Uterus (tissue), 4 donors: ENCODE results near the gene EFTUD2. TPM values are rescaled to one million over a fixed set of nuclear protein-coding genes. Genes with fewer than 3 reads are reported as not detected.
"Not testable (repeated sequence)": the region's sequence is repeated elsewhere in the genome, so short reads cannot be mapped to it uniquely, and the experiment has no call there.

Experiments used
- DNase-seq, 2 donors: peaks; one replicate each; pipeline ENCODE4 v3.0.0-alpha.2; 2019 to 2020
- H3K27ac ChIP-seq, 2 donors: fragments of 200-600 bp; sonication (generic); 1 replicate in 1 of 2; 2 replicates in 1 of 2; pipeline ENCODE4 v1.5.1; 2016 to 2018
- H3K27me3 ChIP-seq, 2 donors: fragments of 200-600 bp; sonication (generic); one replicate each; pipeline ENCODE4 v1.5.1; 2018 to 2019; ENCODE audit warnings: control low read depth in 1 of 2
- H3K36me3 ChIP-seq, 2 donors: fragments of 200-600 bp; sonication (generic); one replicate each; pipeline ENCODE4 v1.5.1; 2019; ENCODE audit warnings: control low read depth in 1 of 2
- H3K4me1 ChIP-seq, 2 donors: fragments of 200-600 bp; sonication (generic); one replicate each; pipeline ENCODE4 v1.5.1; 2018 to 2019; ENCODE audit warnings: control low read depth in 1 of 2
- H3K4me3 ChIP-seq, 2 donors: fragments of 200-600 bp; sonication (generic); 1 replicate in 1 of 2; 2 replicates in 1 of 2; pipeline ENCODE4 v1.5.1; 2018 to 2019; ENCODE audit warnings: mild to moderate bottlenecking in 1 of 2
- H3K9me3 ChIP-seq, 2 donors: fragments of 200-600 bp; sonication (generic); one replicate each; pipeline ENCODE4 v1.5.1; 2019; ENCODE audit warnings: control low read depth in 1 of 2
- CTCF ChIP-seq, 4 experiments: fragments of 200-600 bp in 2 of 4; fragments of 450-650 bp in 2 of 4; sonication (generic) in 2 of 4; IDR thresholded peaks; one replicate each; pipeline ENCODE4 v1.5.1; 2016 to 2019; ENCODE audit warnings: antibody characterized with exemption in 4 of 4, mild to moderate bottlenecking in 2 of 4, moderate library complexity in 1 of 4
- POLR2A ChIP-seq, 2 donors: fragments of 450-650 bp; IDR thresholded peaks; one replicate each; pipeline ENCODE4 v1.6.1; 2016; ENCODE audit warnings: antibody characterized with exemption in 2 of 2, mild to moderate bottlenecking in 1 of 2, moderate library complexity in 1 of 2
- intact Hi-C: fragments of 100-400 bp; cut with DNase I; formaldehyde crosslinking; loops from one replicate; pipeline ENCODE4 v1.15.1; 2023; ENCODE audit warnings: low total_unique reads
- total RNA-seq, 4 donors: library from RNA; depleted of rRNA in 3 of 4; stranded (reverse); fragments of >200 nt in 3 of 4; gene quantifications; one replicate each; pipeline versions ENCODE4 v1.1.0 to v1.2.4, GENCODE V29; 2014 to 2023
- donor health status: DM: yes; HTN: yes; CAD: no.

Gene EFTUD2
- total RNA-seq, 4 donors from 2014 or later, result 12.4 to 129 (median 64.7) TPM

GRCh38 chr17:44820631-44821212 is 78.5 kb downstream of the EFTUD2 start:
- TF ChIP-seq CTCF (IDR thresholded peaks at IDR 0.05) (no peak), POLR2A (IDR thresholded peaks at IDR 0.05) (no peak)
- Histone ChIP-seq H3K36me3 (no peaks in the 10 kb centered on the region), H3K27ac (peak overlapping the region; percentile 67 to 98), H3K4me3 (no peak overlapping the region), H3K27me3 (no peaks in the 10 kb centered on the region), H3K4me1 (no peaks in the 10 kb centered on the region), H3K9me3 (no peaks in the 10 kb centered on the region)
- peak in 1 of 2 donors; percentile 44 for DNase-seq
- intact Hi-C loops, result no loop called here

- H3K9me3 ChIP-seq, H3K4me1 ChIP-seq, H3K4me3 ChIP-seq, intact Hi-C loops, H3K27me3 ChIP-seq, H3K36me3 ChIP-seq: not testable (repeated sequence)
- DNase-seq, result peak in 1 of 2 donors; percentile 11
- peak overlapping the region; percentile 52 to 98 for H3K27ac ChIP-seq
Observed at GRCh38 chr17:44818508-44818907, 80.7 kb downstream of the EFTUD2 start.

- H3K27ac ChIP-seq, result peak overlapping the region; percentile 71 to 98
- no peaks in the 10 kb centered on the region for H3K9me3 ChIP-seq
- no peaks in the 10 kb centered on the region for H3K27me3 ChIP-seq
- H3K36me3 ChIP-seq, result no peaks in the 10 kb centered on the region
- no peak overlapping the region for H3K4me3 ChIP-seq
- TF ChIP-seq CTCF (IDR thresholded peaks at IDR 0.05), result no peak
- TF ChIP-seq POLR2A (IDR thresholded peaks at IDR 0.05), result no peak
- DNase-seq, result no peak
- intact Hi-C loops, result no loop called here
- H3K4me1 ChIP-seq, result peaks cover 0 to 7% of the 10 kb centered on the region in 2 donors
Observed at GRCh38 chr17:44812263-44812662, 87.0 kb downstream of the EFTUD2 start.

GRCh38 chr17:44808656-44809388 is 90.4 kb downstream of the EFTUD2 start:
- DNase-seq, H3K27me3 ChIP-seq, intact Hi-C loops, H3K36me3 ChIP-seq, H3K9me3 ChIP-seq, H3K4me3 ChIP-seq: not testable (repeated sequence)
- H3K4me1 ChIP-seq, result peaks cover 0 to 15% of the 10 kb centered on the region in 2 donors
- peak overlapping the region; percentile 53 to 98 for H3K27ac ChIP-seq

- no peak for DNase-seq
- intact Hi-C loops, result no loop called here
- no peaks in the 10 kb centered on the region for H3K36me3 ChIP-seq
- H3K4me1 ChIP-seq, result peaks cover 0 to 15% of the 10 kb centered on the region in 2 donors
- no peak for TF ChIP-seq CTCF (IDR thresholded peaks at IDR 0.05)
- TF ChIP-seq POLR2A (IDR thresholded peaks at IDR 0.05), result no peak
- H3K27ac ChIP-seq, result peak overlapping the region; percentile 53 to 98
- H3K4me3 ChIP-seq, result no peak overlapping the region
- H3K27me3 ChIP-seq, result no peaks in the 10 kb centered on the region
- no peaks in the 10 kb centered on the region for H3K9me3 ChIP-seq
Observed at GRCh38 chr17:44808156-44808555, 91.1 kb downstream of the EFTUD2 start.

GRCh38 chr17:44807817-44808155 is 91.5 kb downstream of the EFTUD2 start:
- Histone ChIP-seq H3K27ac (peak overlapping the region; percentile 79 to 98), H3K4me3 (no peak overlapping the region), H3K9me3 (no peaks in the 10 kb centered on the region), H3K36me3 (no peaks in the 10 kb centered on the region), H3K27me3 (no peaks in the 10 kb centered on the region), H3K4me1 (peaks cover 0 to 16% of the 10 kb centered on the region in 2 donors)
- peak in 1 of 2 donors; percentile 74 for DNase-seq
- intact Hi-C loops, result no loop called here
- no peak for TF ChIP-seq CTCF (IDR thresholded peaks at IDR 0.05)
- TF ChIP-seq POLR2A (IDR thresholded peaks at IDR 0.05), result no peak
